GM18520 (cell line): Measurements from ENCODE around the gene DPP7.
A peak's percentile ranks its signal among the peaks of the same experiment; 100 is the strongest.

ENCODE experiments used
- ATAC-seq: cut with Tn5 transposase; IDR thresholded peaks from one replicate; pipeline ENCODE4 v1.9.1; 2021; ENCODE audit not compliant: unreplicated experiment

The DPP7 gene

DNA sequence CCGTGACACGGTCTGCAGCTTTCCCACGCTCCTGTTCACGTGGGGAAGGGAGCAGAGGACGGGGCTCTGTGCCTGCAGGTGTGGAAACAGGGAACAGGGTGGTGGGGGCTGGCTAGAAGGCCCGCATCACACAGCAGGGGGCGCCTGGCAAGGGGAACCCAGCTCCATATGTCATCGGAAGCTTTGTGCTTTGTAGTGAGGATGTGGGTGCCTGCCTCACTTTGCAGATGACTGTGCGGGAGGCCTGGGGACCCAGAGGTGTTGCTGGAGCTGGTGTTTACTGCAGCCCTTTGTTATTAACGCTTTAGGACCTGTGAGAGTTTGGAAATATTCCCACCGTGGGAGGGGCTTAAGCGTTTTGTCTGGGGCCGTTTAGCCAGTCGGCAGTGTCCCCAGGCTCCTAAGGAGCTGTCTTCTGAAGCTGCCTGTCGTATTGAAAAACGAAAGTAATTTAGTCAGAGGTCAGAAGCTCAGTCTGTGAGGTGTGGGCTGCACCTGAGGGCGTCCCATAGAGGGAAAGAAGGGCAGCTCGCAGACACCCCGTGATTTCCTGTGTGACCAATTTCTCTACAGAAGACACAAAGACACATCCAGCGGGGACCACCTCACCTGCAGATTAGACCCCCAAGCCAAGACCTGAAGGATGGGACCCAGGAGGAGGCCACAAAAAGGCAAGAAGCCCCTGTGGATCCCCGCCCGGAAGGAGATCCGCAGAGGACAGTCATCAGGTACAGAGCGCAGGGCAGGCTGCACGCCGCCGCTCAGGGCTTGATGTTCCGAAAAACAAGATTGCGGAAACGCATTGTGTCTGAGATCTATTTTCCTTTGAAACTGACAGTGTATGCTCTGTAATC lies 18.6 kb downstream of the DPP7 start:
- ATAC-seq = peak; percentile 62

DNA sequence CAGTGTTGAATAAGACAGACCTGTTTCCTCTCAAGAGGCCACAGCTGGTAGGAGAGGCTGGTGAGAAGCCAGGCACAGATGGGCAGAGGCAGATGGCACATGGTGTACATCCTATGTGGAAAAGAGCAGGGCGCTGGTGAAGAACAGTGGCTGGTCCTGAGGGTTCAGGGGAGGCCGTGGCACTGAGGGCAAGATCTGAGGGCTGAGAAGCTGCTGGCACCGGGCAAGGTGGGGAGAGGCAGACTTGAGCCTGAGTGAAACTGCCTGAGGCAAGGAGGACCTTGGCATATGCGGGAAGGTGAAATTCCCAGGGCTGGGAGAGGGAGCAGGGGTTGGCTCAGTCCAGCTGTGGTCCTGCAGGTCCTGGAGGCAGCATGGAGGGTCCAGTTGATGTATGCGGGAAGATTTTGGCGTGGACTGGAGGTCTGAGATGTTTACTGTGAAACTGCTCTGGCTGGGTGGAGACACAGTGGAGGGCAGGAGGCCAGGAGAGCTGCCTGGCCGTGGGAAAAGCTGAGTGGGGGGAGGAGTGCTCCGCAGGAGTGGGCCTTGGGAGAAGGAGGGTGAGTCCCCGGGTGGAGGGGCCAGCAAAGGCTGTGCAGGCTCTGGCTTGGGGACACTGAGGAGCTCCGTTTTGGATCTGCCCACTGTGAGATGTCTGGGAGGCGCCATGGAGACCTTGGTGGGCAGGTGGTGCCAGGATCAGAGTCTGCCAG lies 25.1 kb downstream of the DPP7 start:
- no peak for ATAC-seq

DNA sequence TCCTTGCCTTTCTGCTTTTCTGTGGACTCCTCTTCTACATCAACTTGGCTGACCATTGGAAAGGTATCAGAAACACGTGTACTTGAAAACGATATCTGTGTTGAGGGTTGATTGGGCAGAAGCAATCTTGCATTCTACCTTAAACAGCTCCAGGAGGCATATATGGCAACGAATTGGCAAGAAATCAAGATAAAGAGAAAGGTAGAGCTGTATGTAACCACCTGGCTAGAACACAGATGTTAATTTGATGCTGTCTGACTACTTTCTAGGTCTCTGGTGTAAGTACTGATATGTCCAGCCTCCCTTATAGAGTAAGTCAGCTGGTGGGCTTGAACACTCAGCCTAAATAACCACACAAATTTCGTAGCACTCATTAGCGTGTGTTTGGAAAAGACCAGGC lies 26.4 kb downstream of the DPP7 start:
- ATAC-seq = no peak

DNA sequence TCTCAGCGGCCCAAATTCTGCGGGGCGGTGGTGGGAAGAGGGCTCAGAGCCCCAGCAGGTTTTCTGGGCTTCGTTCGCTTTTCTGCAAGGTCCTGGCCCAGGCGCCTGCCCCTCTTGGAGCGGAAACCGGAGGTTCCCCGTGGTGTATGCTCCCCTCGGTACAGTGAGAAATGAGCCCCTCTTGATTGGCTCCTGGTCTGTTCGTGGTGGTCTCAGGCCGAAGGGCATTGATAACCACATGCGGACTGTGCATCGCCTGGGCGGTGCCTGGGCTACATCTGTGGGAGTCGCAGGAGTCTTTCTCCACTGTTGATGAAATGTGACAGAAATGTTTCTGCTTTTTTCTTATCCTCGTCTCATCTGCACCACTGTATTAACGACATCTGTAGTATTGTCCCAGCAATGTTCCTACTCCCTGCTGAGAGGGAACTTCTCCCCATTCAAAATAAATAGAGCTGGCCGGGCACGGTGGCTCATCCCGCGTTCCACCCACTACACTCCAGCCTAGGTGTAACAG lies 27.1 kb downstream of the DPP7 start:
- no peak for ATAC-seq

DNA sequence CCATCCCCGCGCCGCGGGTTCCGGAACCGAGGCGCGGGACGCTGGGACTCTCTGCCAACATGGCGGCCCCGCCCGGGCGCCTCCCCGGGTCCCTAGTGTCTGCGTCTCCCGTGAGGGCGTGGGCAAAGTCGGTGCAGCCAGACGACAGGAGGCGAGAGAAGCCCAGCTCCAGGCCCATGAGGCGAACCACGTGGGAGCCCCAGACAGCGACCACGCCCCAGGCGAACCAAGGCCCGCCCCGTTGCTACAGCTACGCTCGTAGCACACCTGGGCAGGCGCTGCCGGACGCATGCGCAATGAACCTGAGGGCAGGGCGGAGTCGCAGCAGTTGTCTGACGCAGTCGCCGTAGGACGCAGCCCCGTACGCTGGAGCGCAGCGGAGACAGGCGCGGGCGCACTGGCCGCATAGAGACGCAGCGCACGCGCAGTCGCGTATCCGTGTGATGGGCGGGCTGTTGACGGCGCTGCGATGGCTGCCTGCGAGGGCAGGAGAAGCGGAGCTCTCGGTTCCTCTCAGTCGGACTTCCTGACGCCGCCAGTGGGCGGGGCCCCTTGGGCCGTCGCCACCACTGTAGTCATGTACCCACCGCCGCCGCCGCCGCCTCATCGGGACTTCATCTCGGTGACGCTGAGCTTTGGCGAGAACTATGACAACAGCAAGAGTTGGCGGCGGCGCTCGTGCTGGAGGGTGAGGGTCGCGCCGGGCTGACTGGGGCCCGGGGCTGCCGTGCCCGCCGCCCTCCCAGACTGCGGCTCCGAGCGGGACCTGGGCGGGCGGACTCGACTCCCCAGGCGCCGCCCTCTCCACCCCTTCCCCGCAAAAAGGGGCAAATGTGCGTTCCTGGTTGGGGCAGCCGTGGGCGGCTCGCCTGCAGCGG lies 27.8 kb downstream of the DPP7 start, which contains the start of gene MAN1B1:
Gene MAN1B1, plus strand, starts transcription at position 455 of the 878 bp plus-strand sequence. Its CDS starts 15 bp downstream, at position 470.
- peak; percentile 69 for ATAC-seq

DNA sequence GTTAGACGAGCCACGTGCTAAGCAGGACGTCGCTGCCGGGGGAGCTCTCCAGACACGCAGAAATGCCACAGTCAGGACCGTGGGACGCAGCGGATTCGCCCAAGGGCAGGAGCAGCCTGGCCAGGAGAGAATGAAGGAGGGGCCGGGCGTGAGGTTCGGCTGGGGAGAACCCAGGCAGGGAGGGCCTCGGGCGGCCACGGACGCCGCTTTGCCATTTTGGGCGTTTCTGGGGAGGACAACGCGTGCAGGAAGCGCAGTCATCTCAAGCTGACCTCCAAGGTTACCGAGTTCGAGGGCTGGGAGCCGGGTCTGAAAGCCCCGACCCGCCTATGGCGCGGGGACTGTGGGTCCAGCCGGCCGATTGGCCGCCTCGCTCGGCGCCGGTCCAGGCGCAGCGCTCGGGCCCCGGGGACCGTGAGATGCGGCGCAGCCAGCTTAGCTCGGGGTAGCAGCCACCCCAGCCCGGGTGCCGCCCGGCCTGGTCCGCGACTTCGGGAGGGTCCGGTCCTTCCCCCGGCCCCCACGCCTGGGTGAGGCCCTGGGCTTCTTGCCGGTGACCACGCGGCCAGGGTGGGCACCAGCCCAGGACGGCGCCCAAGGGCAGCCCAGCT lies 28.5 kb downstream of the DPP7 start:
- no peak for ATAC-seq

DNA sequence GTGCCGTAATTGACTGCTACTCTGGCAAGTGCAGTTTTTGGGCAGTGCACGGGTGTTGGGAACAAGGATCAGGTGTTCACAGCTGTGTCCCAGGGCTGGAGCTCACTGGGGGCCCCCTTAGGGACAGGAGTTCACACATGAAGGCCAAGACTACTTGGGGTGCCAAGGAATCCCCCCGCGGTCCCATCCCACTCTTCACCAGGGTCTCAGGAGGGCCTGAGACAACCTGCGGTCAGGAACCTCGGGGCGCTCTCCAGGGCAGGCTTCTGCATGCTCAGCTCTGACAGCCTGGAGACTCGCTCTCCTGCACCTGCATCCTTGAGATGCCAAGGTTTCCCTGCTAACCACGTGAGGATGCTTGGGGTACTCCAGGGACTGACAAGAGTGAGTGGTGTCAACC lies 30.0 kb downstream of the DPP7 start:
- no peak for ATAC-seq

DNA sequence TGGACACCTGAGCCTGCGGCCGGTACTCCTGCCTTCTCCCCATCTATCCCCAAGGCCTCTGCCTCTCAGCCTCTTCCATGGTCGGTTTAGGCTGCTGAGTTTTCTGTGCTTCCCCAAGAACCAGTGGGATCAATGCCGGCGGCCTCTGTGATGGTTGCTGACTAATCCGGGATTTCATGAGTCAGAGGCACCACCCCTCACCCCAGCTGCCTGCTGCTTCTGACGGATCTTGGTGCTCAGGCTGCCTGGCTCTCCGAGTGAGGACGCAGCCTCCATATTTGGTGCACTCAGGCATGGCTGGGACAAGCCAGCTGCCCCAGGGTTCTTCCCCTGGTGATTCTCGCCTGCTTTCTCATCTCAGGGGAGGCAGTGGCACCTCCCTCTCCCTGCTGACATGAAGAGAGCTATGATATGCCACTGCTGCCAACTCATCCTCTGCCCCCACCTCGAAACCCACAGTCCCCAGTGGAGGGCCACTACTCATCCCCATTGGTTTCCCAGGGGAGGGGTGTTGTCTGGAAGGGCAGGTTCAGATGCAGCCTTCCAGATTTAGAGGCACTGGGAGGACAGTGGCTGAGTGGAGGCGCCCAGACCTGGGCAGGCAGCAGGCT lies 31.0 kb downstream of the DPP7 start:
- ATAC-seq = no peak

DNA sequence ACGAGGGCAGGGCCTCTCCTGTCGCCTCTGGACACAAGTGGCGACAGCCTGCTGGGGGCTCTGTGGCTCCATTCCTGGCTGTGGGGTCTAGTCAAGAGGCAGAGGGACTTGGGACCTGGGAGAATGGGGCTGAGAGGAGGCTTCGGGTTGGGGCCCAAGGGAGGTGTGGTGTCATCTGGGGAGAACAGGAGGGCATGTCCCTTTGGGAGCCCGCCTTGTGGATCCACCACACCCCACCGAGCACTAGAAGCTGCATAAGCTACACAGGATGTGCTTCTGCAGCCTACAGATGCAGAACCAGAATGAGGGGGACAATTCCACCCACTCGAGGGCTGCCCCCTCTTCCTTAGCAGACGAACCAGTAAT lies 31.6 kb downstream of the DPP7 start:
- ATAC-seq = no peak

DNA sequence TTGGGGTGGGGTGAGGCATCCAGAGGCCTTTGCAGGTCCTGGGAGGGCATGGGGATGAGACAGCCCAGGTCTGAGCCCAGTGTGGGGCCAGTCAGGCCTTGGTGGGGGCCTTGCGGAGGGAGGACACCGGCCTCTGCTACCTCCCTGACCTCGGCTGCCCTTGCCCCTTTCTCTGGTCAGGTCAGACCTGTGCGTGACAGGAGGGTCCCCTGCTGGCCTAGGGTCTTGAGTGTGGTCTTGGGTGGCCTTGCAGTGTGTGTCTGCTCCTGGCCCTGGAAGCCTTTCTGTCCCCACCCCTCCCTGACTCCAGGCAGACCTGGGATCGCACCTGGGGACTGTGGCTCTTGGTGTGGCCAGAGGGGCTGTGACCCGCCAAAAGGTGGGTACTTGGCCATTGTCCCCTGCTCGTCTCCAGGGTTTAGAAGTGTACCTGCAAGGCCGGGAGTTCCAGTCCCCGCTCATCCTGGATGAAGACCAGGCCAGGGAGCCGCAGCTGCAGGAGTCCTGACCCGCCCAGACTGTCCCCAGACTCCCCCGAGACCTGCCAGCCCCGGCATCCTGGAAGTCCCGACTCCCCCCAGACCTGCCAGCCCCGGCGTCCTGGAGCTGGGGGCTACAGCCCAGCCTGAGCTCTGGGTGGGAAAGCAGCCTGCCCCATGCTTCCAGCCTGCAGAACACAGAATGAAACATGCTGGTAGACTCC lies 32.2 kb downstream of the DPP7 start:
- no peak for ATAC-seq

DNA sequence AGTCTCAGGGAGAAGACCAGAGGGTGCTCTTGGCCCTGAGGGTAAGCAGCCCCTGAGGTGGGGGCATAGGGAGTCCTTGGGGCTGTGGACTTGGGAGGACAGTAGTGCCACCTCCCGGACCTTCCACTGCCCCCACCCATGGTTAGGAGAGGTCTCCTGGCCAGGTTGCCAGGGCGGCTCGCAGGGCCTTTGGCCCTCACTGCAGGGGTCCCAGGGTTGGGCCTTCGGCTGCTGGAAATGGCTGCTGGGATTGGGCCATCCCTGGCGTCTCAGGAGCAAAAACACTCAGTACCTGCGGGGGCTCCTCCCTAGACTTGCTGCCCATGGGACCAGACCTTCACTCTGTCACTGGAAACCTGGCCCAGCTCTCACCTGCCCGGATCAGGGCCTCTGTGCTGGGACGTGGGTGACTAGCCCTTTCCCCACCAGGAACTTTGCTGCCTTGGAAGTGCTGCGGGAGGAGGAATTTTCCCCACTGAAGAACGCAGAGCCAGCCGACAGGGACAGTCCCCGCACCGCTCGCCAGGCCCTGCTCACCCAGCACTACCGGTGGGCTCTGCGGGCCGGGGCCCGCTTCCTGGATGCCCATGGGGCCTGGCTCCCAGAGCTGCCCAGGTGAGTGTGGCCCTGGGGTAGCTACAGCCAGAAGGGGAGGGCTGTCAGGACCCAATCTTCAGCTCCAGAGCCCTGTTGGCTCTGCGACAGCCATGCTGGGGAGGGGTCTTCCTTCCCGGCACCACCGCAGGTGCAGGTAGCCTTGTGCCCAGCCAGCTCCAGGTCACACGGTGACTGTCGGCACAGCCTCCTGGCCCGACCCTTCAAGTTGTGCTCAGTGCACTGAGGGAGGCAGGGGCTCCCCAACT lies 34.0 kb downstream of the DPP7 start:
- ATAC-seq = no peak

DNA sequence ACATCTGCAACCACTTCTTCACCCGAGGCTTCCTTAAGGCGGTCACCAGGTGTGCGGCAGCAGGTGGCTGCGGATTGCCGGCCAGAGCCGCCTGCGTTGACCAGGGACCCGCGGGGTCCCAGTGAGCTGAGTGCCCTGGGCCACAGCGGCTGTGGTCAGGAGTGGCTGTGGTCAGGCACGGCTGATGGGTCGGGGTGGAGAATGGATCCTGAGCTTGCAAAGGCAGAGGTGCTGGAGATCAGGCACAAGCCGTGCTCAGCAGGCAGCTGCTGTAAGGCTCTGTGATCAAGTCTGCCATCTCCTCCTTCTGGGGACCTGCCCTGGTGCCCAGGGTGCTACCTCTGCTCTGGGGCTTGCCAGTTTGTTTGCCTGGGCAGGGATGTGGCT lies 35.1 kb downstream of the DPP7 start:
- ATAC-seq = no peak

DNA sequence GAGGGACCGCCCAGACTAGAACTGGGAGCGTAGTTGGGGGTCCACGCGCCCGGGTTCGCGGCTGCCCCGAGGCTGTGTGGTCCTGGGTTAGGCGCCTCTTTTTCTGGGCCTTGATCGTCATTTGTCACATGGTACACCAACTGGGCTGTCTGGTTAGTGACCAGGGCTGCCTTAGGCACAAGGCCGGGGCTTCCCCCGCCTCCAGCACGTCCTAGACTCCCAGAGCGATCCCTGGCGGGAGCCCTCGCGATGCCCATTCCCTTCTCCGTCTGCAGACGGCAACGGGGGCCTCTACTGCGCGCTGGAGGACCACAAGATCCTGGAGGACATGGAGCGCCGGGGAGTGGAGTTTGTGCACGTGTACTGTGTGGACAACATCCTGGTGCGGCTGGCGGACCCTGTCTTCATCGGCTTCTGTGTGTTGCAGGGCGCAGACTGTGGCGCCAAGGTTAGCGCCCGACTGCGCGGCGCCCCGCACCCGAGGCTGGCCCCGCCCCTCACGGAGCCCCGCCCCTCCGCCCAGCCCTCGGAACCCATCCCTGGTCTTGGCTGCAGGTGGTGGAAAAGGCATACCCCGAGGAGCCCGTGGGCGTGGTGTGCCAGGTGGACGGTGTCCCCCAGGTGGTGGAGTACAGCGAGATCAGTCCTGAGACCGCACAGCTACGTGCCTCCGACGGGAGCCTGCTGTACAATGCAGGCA lies 35.7 kb downstream of the DPP7 start:
- ATAC-seq = no peak

DNA sequence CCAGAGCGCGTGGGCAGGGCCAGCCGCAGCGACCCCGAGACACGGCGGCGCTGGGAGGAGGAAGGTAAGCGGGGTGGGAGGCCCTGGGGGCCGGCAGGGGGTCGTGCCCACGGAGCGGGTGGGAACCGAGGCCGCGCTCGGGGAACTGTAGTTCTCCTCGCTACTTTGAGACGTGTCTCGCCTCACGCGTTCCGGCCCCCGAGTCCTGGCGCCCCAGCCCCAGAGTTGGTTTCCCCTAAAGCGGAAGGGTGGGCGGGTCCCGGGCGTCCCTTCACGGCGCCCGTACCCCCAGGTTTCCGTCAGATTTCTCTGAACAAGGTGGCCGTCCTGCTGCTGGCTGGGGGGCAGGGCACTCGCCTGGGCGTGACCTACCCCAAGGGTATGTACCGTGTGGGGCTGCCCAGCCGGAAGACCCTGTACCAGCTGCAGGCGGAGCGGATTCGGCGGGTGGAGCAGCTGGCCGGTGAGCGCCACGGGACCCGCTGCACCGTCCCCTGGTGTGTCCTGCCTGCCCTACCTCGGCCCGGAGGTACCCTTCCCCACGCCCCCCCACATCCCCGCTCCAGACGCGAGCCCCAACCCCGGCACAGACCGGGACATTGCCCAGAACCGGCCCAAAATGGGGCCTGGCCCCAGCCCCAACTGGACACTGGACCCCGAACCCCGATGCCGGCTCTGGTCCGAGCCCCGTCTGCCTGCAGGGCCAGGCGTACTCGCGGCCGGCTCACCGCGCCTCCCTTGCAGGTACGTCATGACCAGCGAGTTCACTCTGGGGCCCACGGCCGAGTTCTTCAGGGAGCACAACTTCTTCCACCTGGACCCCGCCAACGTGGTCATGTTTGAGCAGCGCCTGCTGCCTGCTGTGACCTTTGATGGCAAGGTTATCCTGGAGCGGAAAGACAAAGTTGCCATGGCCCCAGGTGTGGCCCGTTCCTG lies 36.5 kb downstream of the DPP7 start:
- ATAC-seq = no peak

DNA sequence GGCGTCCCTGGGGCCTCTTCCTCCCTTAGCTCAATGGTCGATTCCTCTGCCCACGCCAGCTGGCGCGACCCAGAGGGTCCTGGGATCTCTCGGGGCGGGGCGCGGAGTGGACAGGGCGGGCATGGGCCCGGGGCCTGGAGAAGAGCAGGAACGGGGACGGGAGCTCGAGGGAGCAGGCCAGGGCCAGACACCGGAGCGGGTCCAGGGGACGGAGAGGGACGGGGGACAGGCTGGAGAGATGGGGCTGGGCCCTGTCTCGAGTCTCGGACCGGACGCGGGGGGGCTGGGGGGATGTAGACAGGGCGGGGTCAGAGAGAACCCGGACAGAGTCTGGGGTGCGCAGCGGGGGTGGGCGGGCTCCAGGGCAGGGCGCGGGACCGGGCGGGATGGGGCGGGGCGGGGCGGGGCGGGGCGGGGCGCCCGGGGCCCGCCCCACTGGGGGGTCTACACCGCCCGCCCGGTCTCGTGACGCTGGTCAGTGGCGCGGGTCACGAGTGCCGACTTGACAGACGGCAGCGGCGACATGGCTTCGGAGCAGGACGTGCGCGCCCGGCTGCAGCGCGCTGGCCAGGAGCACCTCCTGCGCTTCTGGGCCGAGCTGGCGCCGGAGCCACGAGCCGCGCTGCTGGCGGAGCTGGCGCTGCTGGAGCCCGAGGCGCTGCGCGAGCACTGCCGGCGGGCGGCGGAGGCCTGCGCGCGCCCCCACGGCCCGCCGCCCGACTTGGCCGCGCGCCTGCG lies 37.4 kb downstream of the DPP7 start, which contains the start of gene UAP1L1:
Gene UAP1L1, plus strand, starts transcription at position 508 of the 738 bp plus-strand sequence. Its CDS starts 16 bp downstream, at position 524.
- ATAC-seq = no peak

DNA sequence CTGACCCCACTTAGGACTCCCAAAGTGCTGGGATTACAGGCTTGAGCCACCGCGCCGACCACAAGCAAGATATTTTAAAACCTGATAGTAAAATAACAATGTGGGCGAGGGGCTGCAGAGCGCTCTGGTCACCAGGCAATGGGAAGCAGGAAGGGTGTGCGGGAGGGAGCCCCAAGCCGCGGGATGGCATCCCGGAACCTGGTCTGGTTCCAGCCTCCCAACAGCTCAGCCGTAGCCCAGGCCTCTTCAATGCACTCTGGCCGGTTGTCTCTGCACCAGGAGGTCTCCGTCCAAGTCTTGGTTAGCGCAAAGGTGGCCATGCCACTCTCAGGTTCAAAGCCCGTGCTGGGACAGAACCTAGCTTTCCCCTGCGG lies 37.9 kb downstream of the DPP7 start:
- ATAC-seq = no peak
